GM12874 (cell line): ENCODE results near the gene PRKCE.

Experiments
- CTCF ChIP-seq: IDR thresholded peaks from 2 replicates; pipeline ENCODE4 v1.5.1; 2011; ENCODE audit warnings: low read depth, mild to moderate bottlenecking, control low read depth, low read length, moderate library complexity; ENCODE audit not compliant: insufficient read depth

The PRKCE gene

GRCh38 chr2:45771261-45771660 lies 119.8 kb downstream of the PRKCE start:
- TF ChIP-seq CTCF, result no peak

GRCh38 chr2:45772038-45772437 lies 120.6 kb downstream of the PRKCE start:
- no peak for TF ChIP-seq CTCF

GRCh38 chr2:45773909-45774308 lies 122.4 kb downstream of the PRKCE start:
- no peak for TF ChIP-seq CTCF

- no peak for TF ChIP-seq CTCF
Measured at GRCh38 chr2:45774688-45775244, 123.3 kb downstream of the PRKCE start.

- TF ChIP-seq CTCF, result no peak
Measured at GRCh38 chr2:45776160-45776955, 124.9 kb downstream of the PRKCE start.

GRCh38 chr2:45777996-45778719 lies 126.7 kb downstream of the PRKCE start:
- no peak for TF ChIP-seq CTCF

GRCh38 chr2:45778720-45779171 lies 127.3 kb downstream of the PRKCE start:
- TF ChIP-seq CTCF, result peak; percentile 59
